Nephron progenitor cell (in vitro differentiated cells): ENCODE results near the gene NOMO2.
"Not testable (repeated sequence)": the region's sequence is repeated elsewhere in the genome, so short reads cannot be mapped to it uniquely, and the experiment has no call there.

Experiments used
- DNase-seq: peaks from one replicate; pipeline ENCODE4 v3.0.0; 2021
- H3K27ac Mint-ChIP-seq: 2 replicates; pipeline ENCODE4 v1.8.0; 2021; ENCODE audit warnings: mild to moderate bottlenecking, moderate library complexity, mixed read lengths
- H3K27me3 Mint-ChIP-seq: 2 replicates; pipeline ENCODE4 v1.8.0; 2021; ENCODE audit warnings: mild to moderate bottlenecking, low read depth, mixed read lengths; ENCODE audit not compliant: poor library complexity
- H3K36me3 Mint-ChIP-seq: 2 replicates; pipeline ENCODE4 v1.8.0; 2021; ENCODE audit warnings: low read depth, mixed read lengths
- H3K4me1 Mint-ChIP-seq: 2 replicates; pipeline ENCODE4 v1.8.0; 2021; ENCODE audit warnings: mixed read lengths
- H3K4me3 Mint-ChIP-seq: 2 replicates; pipeline ENCODE4 v1.8.0; 2021; ENCODE audit warnings: mild to moderate bottlenecking, moderate library complexity, mixed read lengths
- H3K9me3 Mint-ChIP-seq: 2 replicates; pipeline ENCODE4 v1.8.0; 2021; ENCODE audit warnings: mild to moderate bottlenecking, moderate library complexity, mixed read lengths

NOMO2 gene, protein sequence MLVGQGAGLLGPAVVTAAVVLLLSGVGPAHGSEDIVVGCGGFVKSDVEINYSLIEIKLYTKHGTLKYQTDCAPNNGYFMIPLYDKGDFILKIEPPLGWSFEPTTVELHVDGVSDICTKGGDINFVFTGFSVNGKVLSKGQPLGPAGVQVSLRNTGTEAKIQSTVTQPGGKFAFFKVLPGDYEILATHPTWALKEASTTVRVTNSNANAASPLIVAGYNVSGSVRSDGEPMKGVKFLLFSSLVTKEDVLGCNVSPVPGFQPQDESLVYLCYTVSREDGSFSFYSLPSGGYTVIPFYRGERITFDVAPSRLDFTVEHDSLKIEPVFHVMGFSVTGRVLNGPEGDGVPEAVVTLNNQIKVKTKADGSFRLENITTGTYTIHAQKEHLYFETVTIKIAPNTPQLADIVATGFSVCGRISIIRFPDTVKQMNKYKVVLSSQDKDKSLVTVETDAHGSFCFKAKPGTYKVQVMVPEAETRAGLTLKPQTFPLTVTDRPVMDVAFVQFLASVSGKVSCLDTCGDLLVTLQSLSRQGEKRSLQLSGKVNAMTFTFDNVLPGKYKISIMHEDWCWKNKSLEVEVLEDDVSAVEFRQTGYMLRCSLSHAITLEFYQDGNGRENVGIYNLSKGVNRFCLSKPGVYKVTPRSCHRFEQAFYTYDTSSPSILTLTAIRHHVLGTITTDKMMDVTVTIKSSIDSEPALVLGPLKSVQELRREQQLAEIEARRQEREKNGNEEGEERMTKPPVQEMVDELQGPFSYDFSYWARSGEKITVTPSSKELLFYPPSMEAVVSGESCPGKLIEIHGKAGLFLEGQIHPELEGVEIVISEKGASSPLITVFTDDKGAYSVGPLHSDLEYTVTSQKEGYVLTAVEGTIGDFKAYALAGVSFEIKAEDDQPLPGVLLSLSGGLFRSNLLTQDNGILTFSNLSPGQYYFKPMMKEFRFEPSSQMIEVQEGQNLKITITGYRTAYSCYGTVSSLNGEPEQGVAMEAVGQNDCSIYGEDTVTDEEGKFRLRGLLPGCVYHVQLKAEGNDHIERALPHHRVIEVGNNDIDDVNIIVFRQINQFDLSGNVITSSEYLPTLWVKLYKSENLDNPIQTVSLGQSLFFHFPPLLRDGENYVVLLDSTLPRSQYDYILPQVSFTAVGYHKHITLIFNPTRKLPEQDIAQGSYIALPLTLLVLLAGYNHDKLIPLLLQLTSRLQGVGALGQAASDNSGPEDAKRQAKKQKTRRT

DNA sequence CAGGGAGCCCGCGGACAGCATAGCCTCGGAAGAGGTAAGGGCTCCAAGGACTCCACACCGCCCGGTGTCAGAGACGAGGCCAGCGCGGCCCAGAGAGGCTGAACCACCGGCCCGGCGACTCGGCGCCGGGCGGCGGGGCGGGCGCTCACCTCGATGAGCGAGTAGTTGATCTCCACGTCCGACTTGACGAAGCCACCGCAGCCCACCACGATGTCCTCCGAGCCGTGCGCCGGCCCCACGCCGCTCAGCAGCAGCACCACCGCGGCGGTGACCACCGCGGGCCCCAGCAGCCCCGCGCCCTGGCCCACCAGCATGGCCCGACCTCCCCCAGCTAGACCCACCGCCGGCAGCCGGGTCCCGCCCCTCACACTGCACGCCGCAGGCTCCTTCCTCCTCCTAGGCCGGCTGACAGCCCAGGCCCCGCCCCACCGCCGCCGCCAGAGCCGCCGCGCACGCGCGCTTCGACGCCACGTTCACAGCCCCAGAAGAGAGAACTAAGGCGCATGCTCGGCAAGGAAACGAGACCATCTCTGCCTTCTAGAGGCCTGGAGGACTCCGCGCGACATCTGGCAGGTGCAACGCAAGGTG is at the start of gene NOMO2:
Gene NOMO2 (minus strand): TSS at position 371 of the 588 bp plus-strand sequence. CDS start 57 bp downstream, at position 314.
- peak; percentile 90 for DNase-seq
- H3K9me3 Mint-ChIP-seq, H3K36me3 Mint-ChIP-seq, H3K27ac Mint-ChIP-seq, H3K4me1 Mint-ChIP-seq, H3K27me3 Mint-ChIP-seq: not testable (repeated sequence)
- H3K4me3 Mint-ChIP-seq: peak within 1 kb of the TSS; percentile 73

DNA sequence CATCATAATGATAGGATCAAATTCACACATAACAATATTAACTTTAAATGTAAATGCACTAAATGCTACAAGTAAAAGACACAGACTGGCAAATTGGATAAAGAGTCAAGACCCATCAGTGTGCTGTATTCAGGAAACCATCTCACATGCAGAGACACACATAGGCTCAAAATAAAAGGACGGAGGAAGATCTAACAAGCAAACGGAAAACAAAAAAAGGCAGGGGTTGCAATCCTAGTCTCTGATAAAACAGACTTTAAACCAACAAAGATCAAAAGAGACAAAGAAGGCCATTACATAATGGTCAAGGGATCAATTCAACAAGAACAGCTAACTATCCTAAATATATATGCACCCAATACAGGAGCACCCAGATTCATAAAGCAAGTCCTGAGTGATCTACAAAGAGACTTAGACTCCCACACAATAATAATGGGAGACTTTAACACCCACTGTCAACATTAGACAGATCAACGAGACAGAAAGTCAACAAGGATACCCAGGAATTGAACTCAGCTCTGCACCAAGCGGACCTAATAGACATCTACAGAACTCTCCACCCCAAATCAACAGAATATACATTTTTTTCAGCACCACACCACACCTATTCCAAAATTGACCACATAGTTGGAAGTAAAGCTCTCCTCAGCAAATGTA is 48.4 kb upstream of the NOMO2 start:
- H3K9me3 Mint-ChIP-seq: peaks cover 22% of the 10 kb centered on the region
- not testable (repeated sequence) for H3K4me3 Mint-ChIP-seq, H3K27ac Mint-ChIP-seq, DNase-seq, H3K4me1 Mint-ChIP-seq, H3K36me3 Mint-ChIP-seq
- peaks cover 21% of the 10 kb centered on the region for H3K27me3 Mint-ChIP-seq

DNA sequence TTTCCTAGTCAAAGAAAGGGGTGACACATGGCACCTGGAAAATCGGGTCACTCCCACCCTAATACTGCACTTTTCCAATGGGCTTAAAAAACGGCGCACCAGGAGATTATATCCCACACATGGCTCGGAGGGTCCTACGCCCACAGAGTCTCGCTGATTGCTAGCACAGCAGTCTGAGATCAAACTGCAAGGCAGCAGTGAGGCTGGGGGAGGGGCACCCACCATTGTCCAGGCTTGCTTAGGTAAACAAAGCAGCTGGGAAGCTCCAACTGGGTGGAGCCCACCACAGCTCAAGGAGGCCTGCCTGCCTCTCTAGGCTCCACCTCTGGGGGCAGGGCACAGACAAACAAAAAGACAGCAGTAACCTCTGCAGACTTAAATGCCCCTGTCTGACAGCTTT is 46.4 kb upstream of the NOMO2 start:
- not testable (repeated sequence) for H3K4me1 Mint-ChIP-seq, H3K27ac Mint-ChIP-seq, H3K4me3 Mint-ChIP-seq, H3K36me3 Mint-ChIP-seq, DNase-seq
- Mint-ChIP-seq H3K9me3 (peaks cover 22% of the 10 kb centered on the region), H3K27me3 (peaks cover 21% of the 10 kb centered on the region)

DNA sequence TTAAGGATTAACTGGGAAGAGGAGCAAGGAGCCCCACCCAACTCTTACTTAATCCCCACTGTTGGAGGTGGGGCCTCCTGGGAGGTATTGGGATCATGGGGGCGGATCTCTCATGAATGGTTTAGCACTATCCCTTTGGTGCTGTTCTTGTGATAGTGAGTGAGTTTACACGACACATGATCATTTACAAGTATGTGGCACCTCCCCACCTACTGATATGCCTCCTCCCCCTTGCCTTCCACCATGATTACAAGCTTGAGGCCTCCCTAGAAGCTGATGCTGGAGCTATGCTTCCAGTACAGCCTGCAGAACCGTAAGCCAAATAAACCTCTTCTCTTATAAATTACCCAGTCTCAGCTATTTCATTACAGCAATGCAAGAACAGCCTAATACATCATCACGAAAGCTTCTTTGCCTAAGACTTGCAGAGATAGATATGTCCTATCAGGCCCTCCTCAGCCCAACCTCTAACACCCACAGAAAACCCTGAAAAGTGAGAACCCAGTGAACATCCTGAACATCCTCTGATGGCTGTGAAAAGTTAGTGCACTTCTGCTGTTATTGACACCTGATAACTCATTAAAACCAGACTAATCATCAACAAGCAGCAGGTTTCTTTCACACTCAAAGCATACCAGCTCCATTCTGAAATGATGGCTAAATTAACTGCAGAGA is 41.8 kb upstream of the NOMO2 start:
- Mint-ChIP-seq H3K27me3 (peaks cover 23% of the 10 kb centered on the region), H3K9me3 (peaks cover 14% of the 10 kb centered on the region)
- H3K36me3 Mint-ChIP-seq, H3K4me3 Mint-ChIP-seq, DNase-seq, H3K4me1 Mint-ChIP-seq, H3K27ac Mint-ChIP-seq: not testable (repeated sequence)

DNA sequence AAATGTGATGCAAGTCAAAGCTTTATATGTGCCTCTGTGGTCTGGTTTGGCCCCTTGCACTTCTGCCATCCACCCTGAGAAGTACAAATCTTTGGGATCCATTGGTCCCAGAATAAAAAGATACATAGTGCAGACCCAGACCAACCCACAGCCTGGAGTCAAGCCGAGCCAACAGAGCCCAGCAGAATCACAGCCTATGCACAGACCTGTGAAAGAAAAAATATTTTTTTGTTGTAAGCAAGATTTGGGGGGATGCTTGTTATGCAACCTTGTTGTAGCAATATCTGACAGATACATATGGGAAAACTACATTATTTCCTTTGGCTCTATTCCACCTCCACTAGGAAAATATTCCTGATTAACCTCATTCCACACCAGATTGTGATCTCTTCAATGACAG is 36.7 kb upstream of the NOMO2 start:
- not testable (repeated sequence) for H3K9me3 Mint-ChIP-seq, H3K27ac Mint-ChIP-seq, DNase-seq, H3K36me3 Mint-ChIP-seq, H3K4me3 Mint-ChIP-seq, H3K4me1 Mint-ChIP-seq
- peaks cover 17% of the 10 kb centered on the region for H3K27me3 Mint-ChIP-seq

DNA sequence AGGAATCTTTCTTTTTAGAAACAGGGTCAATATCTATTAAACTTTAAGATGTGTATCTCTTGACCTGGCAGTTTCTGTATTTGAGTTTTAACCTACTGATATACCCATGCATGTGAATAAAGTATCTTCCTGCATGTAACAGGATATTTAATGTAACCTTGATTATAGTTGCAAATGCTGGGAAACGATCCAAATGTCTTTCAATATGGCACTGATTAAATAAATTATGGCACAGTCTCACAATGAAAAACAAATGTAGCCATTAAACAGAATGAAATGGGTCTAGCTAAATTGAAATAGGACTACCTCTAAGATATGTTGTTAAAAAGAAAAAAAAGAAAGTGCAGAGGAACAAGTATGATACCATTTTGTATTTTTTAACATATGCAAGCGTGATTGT is 35.8 kb upstream of the NOMO2 start:
- H3K4me1 Mint-ChIP-seq, H3K27ac Mint-ChIP-seq, H3K4me3 Mint-ChIP-seq, DNase-seq, H3K36me3 Mint-ChIP-seq, H3K9me3 Mint-ChIP-seq: not testable (repeated sequence)
- H3K27me3 Mint-ChIP-seq: peaks cover 17% of the 10 kb centered on the region

DNA sequence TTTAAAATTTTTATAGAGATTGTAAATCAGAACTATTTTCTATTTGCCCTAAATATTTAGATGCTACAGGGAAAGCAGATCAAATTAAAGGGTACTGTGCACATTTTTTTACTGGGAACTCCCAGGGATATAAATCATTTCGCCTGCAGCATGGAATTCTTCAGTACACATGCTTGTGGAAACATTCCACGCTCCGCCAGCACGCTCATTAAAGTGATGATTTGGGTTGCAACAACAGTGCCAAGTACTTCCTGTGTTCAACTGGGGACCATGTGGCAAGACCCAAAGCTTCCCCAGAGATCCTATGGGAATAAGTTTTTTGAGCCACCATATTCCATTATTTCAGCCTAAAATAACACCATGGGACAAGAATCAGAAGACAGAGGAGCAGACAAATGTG is 35.4 kb upstream of the NOMO2 start:
- not testable (repeated sequence) for H3K4me3 Mint-ChIP-seq, H3K36me3 Mint-ChIP-seq, H3K4me1 Mint-ChIP-seq, H3K9me3 Mint-ChIP-seq, H3K27ac Mint-ChIP-seq
- peak; percentile 32 for DNase-seq
- H3K27me3 Mint-ChIP-seq: peaks cover 17% of the 10 kb centered on the region

DNA sequence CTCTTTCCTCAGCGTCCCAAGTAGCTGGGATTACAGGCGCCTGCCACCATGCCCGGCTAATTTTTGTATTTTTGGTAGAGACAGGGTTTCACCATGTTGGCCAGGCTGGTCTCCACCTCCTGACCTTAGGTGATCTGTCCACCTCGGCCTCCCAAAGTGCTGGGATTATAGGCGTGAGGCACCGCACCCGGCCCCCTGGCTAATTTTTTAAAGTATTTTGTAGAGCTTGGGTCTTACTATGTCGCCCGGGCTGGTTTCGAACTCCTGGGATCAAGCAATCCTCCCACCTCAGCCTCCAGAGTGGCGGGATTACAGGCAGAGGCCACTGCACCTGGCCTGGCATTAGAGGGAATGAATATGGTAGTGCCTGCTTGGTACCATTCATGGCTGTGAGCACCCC is 33.9 kb upstream of the NOMO2 start:
- H3K9me3 Mint-ChIP-seq, H3K36me3 Mint-ChIP-seq, H3K4me1 Mint-ChIP-seq, H3K4me3 Mint-ChIP-seq, DNase-seq, H3K27ac Mint-ChIP-seq: not testable (repeated sequence)
- H3K27me3 Mint-ChIP-seq: peaks cover 13% of the 10 kb centered on the region

DNA sequence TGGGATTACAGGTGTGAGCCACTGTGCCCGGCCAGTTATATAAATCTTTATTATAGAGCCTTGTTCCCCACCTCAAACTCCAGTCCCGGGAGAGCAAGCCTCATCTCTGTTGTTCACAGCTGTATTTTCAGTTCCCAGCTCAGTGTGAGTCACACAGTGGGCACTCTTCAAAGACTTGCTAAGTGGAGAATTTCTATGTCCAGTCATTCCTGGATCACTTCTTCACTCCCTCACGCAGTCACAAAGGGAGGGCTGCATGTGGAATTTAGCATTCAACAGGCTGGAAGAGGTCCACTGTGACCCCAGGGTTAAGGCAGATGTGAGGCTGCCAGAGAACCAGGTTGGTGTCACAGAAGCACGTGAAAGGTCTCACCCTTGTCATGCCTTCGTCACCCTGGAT is 33.0 kb upstream of the NOMO2 start:
- H3K27ac Mint-ChIP-seq, H3K9me3 Mint-ChIP-seq, H3K36me3 Mint-ChIP-seq, H3K4me1 Mint-ChIP-seq, DNase-seq, H3K4me3 Mint-ChIP-seq: not testable (repeated sequence)
- peaks cover 13% of the 10 kb centered on the region for H3K27me3 Mint-ChIP-seq

DNA sequence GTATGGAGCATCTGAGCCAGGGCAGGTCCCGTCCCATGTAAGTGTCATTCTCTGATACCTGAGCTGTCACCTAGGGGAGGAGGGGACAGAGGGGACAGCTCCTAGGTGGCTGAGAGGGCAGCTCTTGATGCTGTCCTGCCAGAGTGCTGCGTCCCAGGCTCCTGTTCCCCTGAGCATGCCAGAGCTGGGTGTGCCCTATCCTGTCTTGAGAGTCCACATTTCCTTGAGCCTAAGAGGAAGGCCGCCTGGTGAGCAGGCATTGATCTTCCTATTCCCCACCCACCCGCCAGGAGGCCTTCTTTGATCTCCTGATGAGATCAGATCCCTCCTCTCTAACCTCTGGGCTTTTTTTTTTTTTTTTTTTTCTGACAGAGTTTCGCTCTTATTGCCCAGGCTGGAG is 32.0 kb upstream of the NOMO2 start:
- H3K9me3 Mint-ChIP-seq, H3K27me3 Mint-ChIP-seq, H3K27ac Mint-ChIP-seq, H3K36me3 Mint-ChIP-seq, H3K4me1 Mint-ChIP-seq, H3K4me3 Mint-ChIP-seq: not testable (repeated sequence)
- DNase-seq: peak; percentile 11

DNA sequence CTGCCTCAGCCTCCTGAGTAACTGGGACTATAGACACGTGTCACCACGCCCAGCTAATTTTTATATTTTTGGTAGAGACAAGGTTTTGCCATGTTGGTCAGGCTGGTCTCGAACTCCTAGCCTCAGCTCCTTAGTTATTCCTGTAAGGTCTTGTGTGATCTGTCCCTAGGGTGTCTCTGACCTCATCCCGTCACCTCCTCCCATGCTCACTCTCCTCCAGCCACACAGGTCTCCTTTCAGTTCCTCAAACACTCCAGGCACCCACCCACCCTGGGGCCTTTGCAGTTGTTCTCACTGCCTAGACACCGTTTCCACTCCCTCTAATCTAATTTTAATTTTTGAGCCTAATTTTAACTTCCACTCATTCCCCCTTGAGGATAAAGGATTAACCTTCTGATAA is 31.1 kb upstream of the NOMO2 start:
- not testable (repeated sequence) for H3K4me1 Mint-ChIP-seq, H3K27me3 Mint-ChIP-seq, H3K4me3 Mint-ChIP-seq, H3K27ac Mint-ChIP-seq, H3K9me3 Mint-ChIP-seq, H3K36me3 Mint-ChIP-seq, DNase-seq

DNA sequence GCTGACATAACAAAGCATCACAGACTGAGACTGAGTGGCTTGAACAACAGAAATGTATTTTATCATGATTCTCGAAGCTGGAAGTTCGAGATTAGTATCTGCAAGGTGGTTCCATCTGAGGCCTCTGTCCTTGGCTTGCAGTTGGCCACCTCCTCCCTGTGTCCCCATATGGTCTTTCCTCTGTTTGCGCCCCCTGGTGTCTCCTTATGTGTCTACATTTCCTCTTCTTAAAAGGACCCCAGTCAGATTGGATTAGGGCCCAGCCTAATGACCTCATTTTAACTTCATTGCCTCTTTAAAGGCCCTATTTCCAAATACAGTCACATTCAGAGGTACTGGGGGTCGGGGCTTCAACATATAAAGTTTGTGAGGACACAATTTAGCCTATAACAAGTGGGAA is 30.0 kb upstream of the NOMO2 start:
- peak; percentile 42 for DNase-seq
- not testable (repeated sequence) for H3K27me3 Mint-ChIP-seq, H3K9me3 Mint-ChIP-seq, H3K36me3 Mint-ChIP-seq, H3K4me3 Mint-ChIP-seq, H3K4me1 Mint-ChIP-seq, H3K27ac Mint-ChIP-seq

DNA sequence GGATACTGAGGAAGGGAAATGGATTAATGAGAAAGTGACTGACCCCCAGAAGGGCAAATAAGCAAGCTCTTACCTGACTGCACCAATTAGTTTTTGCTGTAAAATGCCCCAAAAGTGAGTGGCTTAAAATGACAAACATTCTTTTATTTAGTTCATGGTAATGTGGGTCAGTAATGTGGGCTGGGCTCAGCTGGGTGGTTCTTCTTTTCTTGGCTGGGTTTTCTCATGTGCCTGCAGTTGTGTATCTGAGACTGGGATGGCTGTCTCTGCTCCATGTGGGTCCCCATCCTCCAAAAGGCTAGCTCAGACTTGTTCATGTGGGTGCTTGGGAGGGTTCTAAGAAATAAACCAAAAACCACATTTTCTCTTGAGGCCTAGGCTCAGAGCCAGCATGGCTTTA is 29.5 kb upstream of the NOMO2 start:
- not testable (repeated sequence) for H3K4me3 Mint-ChIP-seq, H3K36me3 Mint-ChIP-seq, DNase-seq, H3K4me1 Mint-ChIP-seq, H3K27ac Mint-ChIP-seq, H3K9me3 Mint-ChIP-seq, H3K27me3 Mint-ChIP-seq
